ENCODE measurements around the gene MTARC2. TPM values are rescaled to one million over a fixed set of nuclear protein-coding genes. Genes with fewer than 3 reads are reported as not detected.

Gene MTARC2
- polyA plus RNA-seq, 1 experiment = 2.9 TPM

DNA sequence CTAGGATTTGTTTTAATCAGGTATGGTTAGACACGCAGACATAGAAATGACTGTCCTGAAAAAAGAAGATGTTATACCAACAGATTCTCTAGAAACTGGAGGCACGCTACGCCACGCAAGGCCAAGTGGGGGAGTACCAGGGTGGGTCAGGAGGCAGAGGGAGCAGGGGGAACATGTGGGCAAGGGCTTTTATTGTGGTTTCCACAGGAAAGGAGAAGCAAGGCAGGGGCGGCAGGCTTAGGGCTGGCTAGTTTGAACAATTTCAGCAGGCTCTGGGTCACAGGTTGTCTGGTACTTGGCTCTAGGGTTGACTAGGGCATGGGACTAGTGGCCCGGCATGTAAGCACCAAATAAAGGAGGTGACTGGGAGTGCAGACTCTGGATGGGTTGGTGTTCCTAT, 7.2 kb downstream of the MTARC2 start:
- H3K27ac ChIP-seq (ENCODE audit: low read depth, low read length) = no peak overlapping the region
- POLR2A ChIA-PET = no interaction called here
- H3K9me3 ChIP-seq (ENCODE audit: control insufficient read depth, insufficient read depth, low read length) = no peaks in the 10 kb centered on the region
- DNase-seq (ENCODE audit: low read depth, low spot score) = no peak
- H3K27me3 ChIP-seq (ENCODE audit: control insufficient read depth, insufficient read depth, low read length) = no peaks in the 10 kb centered on the region
- CTCF ChIA-PET = interaction anchor here (1.7 to 1.8 kb wide), 2 partner anchors 20 to 22 kb away, joined by 9 to 12 read pairs; no protein-coding TSS in a partner anchor
- H3K4me3 ChIP-seq (ENCODE audit: low read depth, low read length) = no peak overlapping the region
- TF ChIP-seq, protein P1, sequence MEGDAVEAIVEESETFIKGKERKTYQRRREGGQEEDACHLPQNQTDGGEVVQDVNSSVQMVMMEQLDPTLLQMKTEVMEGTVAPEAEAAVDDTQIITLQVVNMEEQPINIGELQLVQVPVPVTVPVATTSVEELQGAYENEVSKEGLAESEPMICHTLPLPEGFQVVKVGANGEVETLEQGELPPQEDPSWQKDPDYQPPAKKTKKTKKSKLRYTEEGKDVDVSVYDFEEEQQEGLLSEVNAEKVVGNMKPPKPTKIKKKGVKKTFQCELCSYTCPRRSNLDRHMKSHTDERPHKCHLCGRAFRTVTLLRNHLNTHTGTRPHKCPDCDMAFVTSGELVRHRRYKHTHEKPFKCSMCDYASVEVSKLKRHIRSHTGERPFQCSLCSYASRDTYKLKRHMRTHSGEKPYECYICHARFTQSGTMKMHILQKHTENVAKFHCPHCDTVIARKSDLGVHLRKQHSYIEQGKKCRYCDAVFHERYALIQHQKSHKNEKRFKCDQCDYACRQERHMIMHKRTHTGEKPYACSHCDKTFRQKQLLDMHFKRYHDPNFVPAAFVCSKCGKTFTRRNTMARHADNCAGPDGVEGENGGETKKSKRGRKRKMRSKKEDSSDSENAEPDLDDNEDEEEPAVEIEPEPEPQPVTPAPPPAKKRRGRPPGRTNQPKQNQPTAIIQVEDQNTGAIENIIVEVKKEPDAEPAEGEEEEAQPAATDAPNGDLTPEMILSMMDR (IDR thresholded peaks at IDR 0.05; ENCODE audit: low read depth, low read length) = no peak

DNA sequence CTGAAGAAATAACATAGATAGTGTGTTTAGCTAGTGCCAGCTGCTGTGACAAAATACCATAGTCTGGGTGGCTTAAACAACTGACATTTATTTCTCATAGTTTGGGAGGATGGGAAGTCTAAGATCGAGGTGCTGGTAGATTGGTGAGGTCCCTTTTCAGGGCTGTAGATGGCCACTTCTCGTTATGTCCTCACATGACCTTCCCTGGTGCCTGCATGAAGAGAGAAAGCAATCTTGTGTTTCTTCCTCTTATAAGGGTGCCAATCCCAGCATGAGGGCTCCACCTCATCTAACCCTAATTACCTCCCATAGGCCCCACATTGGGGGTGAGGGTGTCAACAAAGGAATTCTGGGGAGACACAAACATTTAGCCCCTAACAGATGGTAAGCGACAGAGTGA, 9.3 kb downstream of the MTARC2 start:
- ChIA-PET CTCF (interaction anchor here (1.0 to 3.2 kb wide), 2 partner anchors 18 to 24 kb away, joined by 3 to 23 read pairs; no protein-coding TSS in a partner anchor), POLR2A (no interaction called here)
- Histone ChIP-seq H3K27me3 (ENCODE audit: control insufficient read depth, insufficient read depth, low read length) (no peaks in the 10 kb centered on the region), H3K27ac (ENCODE audit: low read depth, low read length) (no peak overlapping the region), H3K9me3 (ENCODE audit: control insufficient read depth, insufficient read depth, low read length) (no peaks in the 10 kb centered on the region), H3K4me3 (ENCODE audit: low read depth, low read length) (no peak overlapping the region)
- no peak for DNase-seq (ENCODE audit: low read depth, low spot score)
- TF ChIP-seq, protein P1 (IDR thresholded peaks at IDR 0.05; ENCODE audit: low read depth, low read length) = no peak

DNA sequence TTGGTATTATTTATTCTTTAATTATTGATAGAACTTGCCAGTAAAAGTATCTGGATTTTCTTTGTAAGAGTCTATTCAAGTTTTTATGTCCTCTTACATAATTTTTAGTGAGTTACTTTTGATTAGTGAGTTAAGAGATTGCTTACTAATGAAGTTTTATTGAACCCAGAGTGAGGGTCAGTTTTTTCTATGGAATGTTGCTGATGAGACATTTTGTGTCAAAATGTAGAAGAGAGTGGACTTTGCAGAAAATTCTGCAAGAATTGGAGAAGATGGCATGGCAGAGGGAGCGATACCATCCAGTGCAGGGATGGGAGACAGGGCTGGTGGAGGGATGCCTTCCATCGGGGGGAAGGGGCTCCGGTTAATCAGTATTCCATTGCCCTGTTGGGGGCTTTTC, 11.0 kb downstream of the MTARC2 start:
- Histone ChIP-seq H3K27me3 (ENCODE audit: control insufficient read depth, insufficient read depth, low read length) (no peaks in the 10 kb centered on the region), H3K4me3 (ENCODE audit: low read depth, low read length) (no peak overlapping the region), H3K27ac (ENCODE audit: low read depth, low read length) (no peak overlapping the region), H3K9me3 (ENCODE audit: control insufficient read depth, insufficient read depth, low read length) (no peaks in the 10 kb centered on the region)
- TF ChIP-seq, protein P1 (IDR thresholded peaks at IDR 0.05; ENCODE audit: low read depth, low read length) = no peak
- POLR2A ChIA-PET = no interaction called here
- DNase-seq (ENCODE audit: low read depth, low spot score) = no peak
- CTCF ChIA-PET = interaction anchor here (3.2 kb wide), 1 partner anchor 26 kb away, joined by 23 read pairs; no protein-coding TSS in a partner anchor

DNA sequence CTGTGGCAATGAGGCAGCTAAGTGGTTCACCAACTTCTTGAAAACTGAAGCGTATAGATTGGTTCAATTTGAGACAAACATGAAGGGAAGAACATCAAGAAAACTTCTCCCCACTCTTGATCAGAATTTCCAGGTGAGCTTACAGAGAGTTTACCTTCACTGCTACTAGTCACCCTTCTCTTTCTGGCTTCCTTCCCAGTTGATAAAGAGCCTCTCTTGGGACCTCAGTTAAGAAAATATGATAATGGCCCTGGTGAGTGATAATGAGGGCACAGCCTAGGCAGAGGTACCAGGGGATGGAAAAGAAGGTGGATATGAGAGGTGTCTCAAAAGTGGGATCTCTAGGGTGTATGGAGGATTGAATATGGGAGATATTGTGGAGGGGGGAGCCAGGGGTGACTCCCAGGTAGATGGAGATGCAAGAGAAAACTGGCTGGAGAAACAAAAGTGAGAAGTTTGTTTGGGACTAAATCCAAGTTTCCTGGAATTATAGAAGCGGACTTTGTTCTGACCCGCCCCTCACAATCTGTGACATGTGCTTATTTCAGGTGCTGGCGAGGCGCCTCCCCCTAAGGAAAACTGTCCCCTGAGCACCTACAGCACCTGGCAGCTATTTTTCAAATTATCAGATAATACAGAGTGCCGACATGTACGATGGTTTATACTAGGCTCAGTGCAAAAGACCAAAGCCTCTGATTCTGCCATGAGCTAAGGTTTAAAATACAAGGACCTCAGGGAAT, 13.7 kb downstream of the MTARC2 start:
- POLR2A ChIA-PET = no interaction called here
- TF ChIP-seq, protein P1 (IDR thresholded peaks at IDR 0.05; ENCODE audit: low read depth, low read length) = no peak
- Histone ChIP-seq H3K4me3 (ENCODE audit: low read depth, low read length) (no peak overlapping the region), H3K9me3 (ENCODE audit: control insufficient read depth, insufficient read depth, low read length) (no peaks in the 10 kb centered on the region), H3K27me3 (ENCODE audit: control insufficient read depth, insufficient read depth, low read length) (no peaks in the 10 kb centered on the region), H3K27ac (ENCODE audit: low read depth, low read length) (no peak overlapping the region)
- CTCF ChIA-PET = interaction anchor here (0.9 to 2.0 kb wide), 3 partner anchors 15 to 42 kb away, joined by 3 to 19 read pairs (median 5); no protein-coding TSS in a partner anchor
- DNase-seq (ENCODE audit: low read depth, low spot score) = no peak

DNA sequence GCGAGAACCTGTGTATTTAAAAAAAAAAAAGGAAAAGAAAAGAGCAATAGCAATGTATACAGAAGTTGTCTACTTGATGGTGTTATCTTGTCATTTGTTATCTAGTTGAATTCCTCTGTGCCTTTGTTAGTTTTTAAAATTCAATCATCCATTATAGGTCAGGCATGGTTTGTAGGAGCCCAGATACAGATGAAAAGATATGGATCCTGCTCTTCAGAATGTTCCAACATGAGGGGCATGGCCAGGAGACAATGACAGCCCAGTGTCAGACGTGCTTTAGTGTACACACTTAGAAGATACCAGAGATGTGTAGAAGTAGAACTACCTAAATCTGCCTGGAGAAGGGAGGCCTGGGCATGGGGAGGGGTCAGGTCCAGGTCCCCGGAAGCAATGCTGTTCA, 16.6 kb downstream of the MTARC2 start:
- CTCF ChIA-PET = interaction anchor here (1.2 kb wide), 1 partner anchor 9 kb away, joined by 4 read pairs; no protein-coding TSS in a partner anchor

More for the DNA sequence above, 16.6 kb downstream of the MTARC2 start:
- no peaks in the 10 kb centered on the region for H3K27me3 ChIP-seq (ENCODE audit: control insufficient read depth, insufficient read depth, low read length)
- H3K4me3 ChIP-seq (ENCODE audit: low read depth, low read length) = no peak overlapping the region
- H3K27ac ChIP-seq (ENCODE audit: low read depth, low read length) = no peak overlapping the region
- POLR2A ChIA-PET = no interaction called here
- TF ChIP-seq, protein P1 (IDR thresholded peaks at IDR 0.05; ENCODE audit: low read depth, low read length) = no peak
- no peaks in the 10 kb centered on the region for H3K9me3 ChIP-seq (ENCODE audit: control insufficient read depth, insufficient read depth, low read length)
- DNase-seq (ENCODE audit: low read depth, low spot score) = no peak

All from AG04450 (cell line).